Measurements from ENCODE around the gene NAA38.

DNA sequence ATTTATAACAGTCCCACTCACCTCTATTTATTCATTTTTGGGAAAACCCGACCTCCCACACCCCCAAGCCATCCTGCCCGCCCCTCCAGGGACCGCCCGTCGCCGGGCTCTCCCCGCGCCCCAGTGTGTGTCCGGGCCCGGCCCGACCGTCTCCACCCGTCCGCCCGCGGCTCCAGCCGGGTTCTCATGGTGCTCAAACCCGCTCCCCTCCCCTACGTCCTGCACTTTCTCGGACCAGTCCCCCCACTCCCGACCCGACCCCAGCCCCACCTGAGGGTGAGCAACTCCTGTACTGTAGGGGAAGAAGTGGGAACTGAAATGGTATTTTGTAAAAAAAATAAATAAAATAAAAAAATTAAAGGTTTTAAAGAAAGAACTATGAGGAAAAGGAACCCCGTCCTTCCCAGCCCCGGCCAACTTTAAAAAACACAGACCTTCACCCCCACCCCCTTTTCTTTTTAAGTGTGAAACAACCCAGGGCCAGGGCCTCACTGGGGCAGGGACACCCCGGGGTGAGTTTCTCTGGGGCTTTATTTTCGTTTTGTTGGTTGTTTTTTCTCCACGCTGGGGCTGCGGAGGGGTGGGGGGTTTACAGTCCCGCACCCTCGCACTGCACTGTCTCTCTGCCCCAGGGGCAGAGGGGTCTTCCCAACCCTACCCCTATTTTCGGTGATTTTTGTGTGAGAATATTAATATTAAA lies 3.1 kb downstream of the NAA38 start:
- TF ChIP-seq, protein P1, sequence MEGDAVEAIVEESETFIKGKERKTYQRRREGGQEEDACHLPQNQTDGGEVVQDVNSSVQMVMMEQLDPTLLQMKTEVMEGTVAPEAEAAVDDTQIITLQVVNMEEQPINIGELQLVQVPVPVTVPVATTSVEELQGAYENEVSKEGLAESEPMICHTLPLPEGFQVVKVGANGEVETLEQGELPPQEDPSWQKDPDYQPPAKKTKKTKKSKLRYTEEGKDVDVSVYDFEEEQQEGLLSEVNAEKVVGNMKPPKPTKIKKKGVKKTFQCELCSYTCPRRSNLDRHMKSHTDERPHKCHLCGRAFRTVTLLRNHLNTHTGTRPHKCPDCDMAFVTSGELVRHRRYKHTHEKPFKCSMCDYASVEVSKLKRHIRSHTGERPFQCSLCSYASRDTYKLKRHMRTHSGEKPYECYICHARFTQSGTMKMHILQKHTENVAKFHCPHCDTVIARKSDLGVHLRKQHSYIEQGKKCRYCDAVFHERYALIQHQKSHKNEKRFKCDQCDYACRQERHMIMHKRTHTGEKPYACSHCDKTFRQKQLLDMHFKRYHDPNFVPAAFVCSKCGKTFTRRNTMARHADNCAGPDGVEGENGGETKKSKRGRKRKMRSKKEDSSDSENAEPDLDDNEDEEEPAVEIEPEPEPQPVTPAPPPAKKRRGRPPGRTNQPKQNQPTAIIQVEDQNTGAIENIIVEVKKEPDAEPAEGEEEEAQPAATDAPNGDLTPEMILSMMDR (IDR thresholded peaks at IDR 0.05): no peak
- no peak for TF ChIP-seq POLR2A (IDR thresholded peaks at IDR 0.05)

Data from right lobe of liver (tissue), 4 donors.